Calu3 (cell line): ENCODE measurements around the gene HK1. TPM values are rescaled to one million over a fixed set of nuclear protein-coding genes. Genes with fewer than 3 reads are reported as not detected.

Experiments used
- BruUV-seq: library from RNA; stranded (reverse); fragments of 400-500 nt; replicated peaks from 2 replicates; lab custom pipeline; 2021; lab: Mats Ljungman, UMichigan
- CTCF ChIA-PET: fragments of 300-600 bp; sonication (Branson Sonifier 250); formaldehyde crosslinking; loops from one replicate; lab custom pipeline; 2022; ENCODE audit warnings: antibody characterized with exemption; lab: Charles Lee
- DNase-seq: peaks from one replicate; pipeline ENCODE4 v3.0.0; 2022
- H3K27ac Mint-ChIP-seq: one replicate; pipeline ENCODE4 v1.8.0; 2022; ENCODE audit warnings: mixed read lengths; ENCODE audit not compliant: unreplicated experiment
- H3K27me3 Mint-ChIP-seq: one replicate; pipeline ENCODE4 v1.8.0; 2022; ENCODE audit warnings: mixed read lengths; ENCODE audit not compliant: unreplicated experiment
- H3K36me3 Mint-ChIP-seq: one replicate; pipeline ENCODE4 v1.8.0; 2022; ENCODE audit warnings: mild to moderate bottlenecking, moderate library complexity, mixed read lengths; ENCODE audit not compliant: insufficient read depth, unreplicated experiment
- H3K4me1 Mint-ChIP-seq: one replicate; pipeline ENCODE4 v1.8.0; 2022; ENCODE audit warnings: mild to moderate bottlenecking, low read depth, mixed read lengths; ENCODE audit not compliant: unreplicated experiment
- H3K4me3 Mint-ChIP-seq: one replicate; pipeline ENCODE4 v1.8.0; 2022; ENCODE audit warnings: mild to moderate bottlenecking, low read depth, moderate library complexity, mixed read lengths; ENCODE audit not compliant: unreplicated experiment
- H3K9me3 Mint-ChIP-seq: one replicate; pipeline ENCODE4 v1.8.0; 2022; ENCODE audit warnings: low read depth, mixed read lengths; ENCODE audit not compliant: unreplicated experiment
- CTCF ChIP-seq: fragments of 200-600 bp; IDR thresholded peaks from one replicate; pipeline ENCODE4 v1.8.0; 2022; ENCODE audit warnings: antibody characterized with exemption; ENCODE audit not compliant: unreplicated experiment
- intact Hi-C: fragments of 100-400 bp; cut with micrococcal nuclease; formaldehyde crosslinking; loops from one replicate; pipeline ENCODE4 v1.10.0; 2022; ENCODE audit not compliant: unreplicated experiment
- total RNA-seq: library from RNA; stranded (reverse); gene quantifications from 2 replicates; pipeline ENCODE4 v1.2.3, GENCODE V29; 2022

HK1 gene
- total RNA-seq, 1 experiment from 2014 or later: 58.8 TPM

- no peak overlapping the region for H3K4me3 Mint-ChIP-seq
- CTCF ChIA-PET: no interaction called here
- no peak for DNase-seq
- no TSS peak for BruUV-seq
- H3K9me3 Mint-ChIP-seq: no peaks in the 10 kb centered on the region
- H3K4me1 Mint-ChIP-seq: peaks cover 48% of the 10 kb centered on the region
- TF ChIP-seq CTCF: no peak
- H3K27me3 Mint-ChIP-seq: no peaks in the 10 kb centered on the region
- peaks cover 95% of the 10 kb centered on the region for H3K36me3 Mint-ChIP-seq
- intact Hi-C loops: no loop called here
- H3K27ac Mint-ChIP-seq: peak overlapping the region; percentile 59
These were observed 45.4 kb upstream of the HK1 start for GRCh38 chr10:69232736-69233480.

- no peak overlapping the region for H3K4me3 Mint-ChIP-seq
- no TSS peak for BruUV-seq
- no peaks in the 10 kb centered on the region for H3K27me3 Mint-ChIP-seq
- TF ChIP-seq CTCF: no peak
- H3K4me1 Mint-ChIP-seq: peaks cover 32% of the 10 kb centered on the region
- H3K27ac Mint-ChIP-seq: no peak overlapping the region
- no peaks in the 10 kb centered on the region for H3K9me3 Mint-ChIP-seq
- intact Hi-C loops: no loop called here
- no peak for DNase-seq
- peaks cover 91% of the 10 kb centered on the region for H3K36me3 Mint-ChIP-seq
- CTCF ChIA-PET: interaction anchor here (0.6 kb wide), 1 partner anchor 11 kb away, joined by 5 read pairs; no protein-coding TSS in a partner anchor
These were observed 43.8 kb upstream of the HK1 start for GRCh38 chr10:69234447-69234846.

GRCh38 chr10:69237528-69238159 is 40.7 kb upstream of the HK1 start:
- intact Hi-C loops: loop anchor here (1.0 kb wide), 1 partner anchor 155 kb away; no protein-coding TSS in a partner anchor
- peak; percentile 89 for DNase-seq
- Mint-ChIP-seq H3K4me3 (no peak overlapping the region), H3K36me3 (peaks cover 93% of the 10 kb centered on the region), H3K27ac (peak overlapping the region; percentile 6), H3K4me1 (peaks cover 12% of the 10 kb centered on the region), H3K9me3 (no peaks in the 10 kb centered on the region), H3K27me3 (no peaks in the 10 kb centered on the region)
- TF ChIP-seq CTCF: peak; percentile 90
- CTCF ChIA-PET: interaction anchor here (1.0 kb wide), 1 partner anchor 155 kb away, joined by 3 read pairs; no protein-coding TSS in a partner anchor
- no TSS peak for BruUV-seq

GRCh38 chr10:69239136-69239535 is 39.2 kb upstream of the HK1 start:
- TF ChIP-seq CTCF: no peak
- BruUV-seq: no TSS peak
- H3K9me3 Mint-ChIP-seq: no peaks in the 10 kb centered on the region
- CTCF ChIA-PET: interaction anchor here (0.7 kb wide), 1 partner anchor 153 kb away, joined by 3 read pairs; no protein-coding TSS in a partner anchor
- H3K4me3 Mint-ChIP-seq: no peak overlapping the region
- H3K27me3 Mint-ChIP-seq: no peaks in the 10 kb centered on the region
- peaks cover 6% of the 10 kb centered on the region for H3K4me1 Mint-ChIP-seq
- intact Hi-C loops: no loop called here
- H3K36me3 Mint-ChIP-seq: peaks cover 93% of the 10 kb centered on the region
- no peak for DNase-seq
- H3K27ac Mint-ChIP-seq: no peak overlapping the region
